ENCODE results near the gene CNN1. TPM values are rescaled to one million over a fixed set of nuclear protein-coding genes. Genes with fewer than 3 reads are reported as not detected.

CNN1 gene
- 0.20 to 0.46 TPM (median 0.35 TPM) in 5 replicates for total RNA-seq (2022; extraction: Qiagen RNA extraction)

DNA sequence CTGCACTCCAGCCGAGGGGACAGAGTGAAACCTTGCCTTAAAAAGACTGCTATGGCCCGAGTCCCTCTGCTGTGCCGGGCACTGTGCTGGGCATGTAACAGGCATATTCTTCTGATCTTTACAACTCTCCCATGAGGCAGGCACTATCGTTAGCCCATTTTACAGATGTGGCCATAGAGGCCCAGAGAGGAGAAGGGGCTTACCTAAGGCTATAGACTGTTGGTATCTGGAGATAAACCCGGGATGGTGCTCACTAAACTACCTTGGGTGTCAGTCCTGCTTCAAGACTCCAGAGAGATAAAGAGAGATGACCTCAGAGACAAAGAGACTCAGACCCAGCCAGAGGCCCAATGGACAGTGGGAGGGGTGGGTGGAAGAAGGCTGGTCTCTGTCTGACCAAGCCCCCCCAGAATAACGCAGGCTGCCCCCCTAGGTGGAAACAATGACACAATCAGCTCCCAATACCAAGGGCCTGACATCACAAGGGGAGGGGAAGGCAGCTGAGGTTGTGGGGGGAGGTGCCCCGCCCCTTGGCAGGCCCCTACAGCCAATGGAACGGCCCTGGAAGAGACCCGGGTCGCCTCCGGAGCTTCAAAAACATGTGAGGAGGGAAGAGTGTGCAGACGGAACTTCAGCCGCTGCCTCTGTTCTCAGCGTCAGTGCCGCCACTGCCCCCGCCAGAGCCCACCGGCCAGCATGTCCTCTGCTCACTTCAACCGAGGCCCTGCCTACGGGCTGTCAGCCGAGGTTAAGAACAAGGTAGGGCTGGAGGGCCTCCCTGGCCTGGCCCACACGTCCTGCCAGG is at the start of gene CNN1:
CNN1 (plus strand) TSS at position 620 of the 805 bp plus-strand sequence; CDS start at position 697, 77 bp downstream.

DNA sequence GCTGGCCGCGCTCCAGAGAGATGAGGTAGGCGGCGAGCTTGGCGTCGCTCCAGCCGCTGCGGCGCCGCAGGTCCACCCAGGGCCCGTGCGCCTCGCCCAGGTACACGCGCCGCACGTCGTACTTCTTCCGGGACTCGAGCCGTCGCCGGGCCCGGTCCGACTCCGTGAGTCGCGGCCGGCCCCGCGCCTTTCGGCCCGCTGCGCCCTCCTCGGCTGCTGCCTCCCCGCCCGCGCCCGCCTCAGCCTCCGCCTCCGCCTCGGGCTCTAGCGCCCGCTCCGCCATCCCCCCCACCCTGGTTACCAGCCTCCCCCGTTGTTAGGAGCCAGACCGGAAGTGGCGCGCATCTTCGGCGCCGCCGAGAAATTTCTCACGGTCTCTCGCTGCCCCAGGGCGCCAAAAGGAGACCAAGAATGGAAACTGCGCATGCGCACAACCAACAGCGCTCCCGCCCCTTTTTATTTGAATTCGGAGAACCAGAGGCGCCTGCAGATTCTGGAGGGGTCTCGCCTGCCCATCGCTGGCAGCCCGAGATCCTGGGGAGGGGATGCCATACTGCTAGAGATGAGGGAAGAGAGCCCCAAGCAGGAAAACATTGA is 33.0 kb upstream of the CNN1 start, which contains the start of gene ZNF653:
ZNF653 (minus strand) TSS at position 336 of the 597 bp plus-strand sequence; CDS start at position 283, 53 bp downstream.

DNA sequence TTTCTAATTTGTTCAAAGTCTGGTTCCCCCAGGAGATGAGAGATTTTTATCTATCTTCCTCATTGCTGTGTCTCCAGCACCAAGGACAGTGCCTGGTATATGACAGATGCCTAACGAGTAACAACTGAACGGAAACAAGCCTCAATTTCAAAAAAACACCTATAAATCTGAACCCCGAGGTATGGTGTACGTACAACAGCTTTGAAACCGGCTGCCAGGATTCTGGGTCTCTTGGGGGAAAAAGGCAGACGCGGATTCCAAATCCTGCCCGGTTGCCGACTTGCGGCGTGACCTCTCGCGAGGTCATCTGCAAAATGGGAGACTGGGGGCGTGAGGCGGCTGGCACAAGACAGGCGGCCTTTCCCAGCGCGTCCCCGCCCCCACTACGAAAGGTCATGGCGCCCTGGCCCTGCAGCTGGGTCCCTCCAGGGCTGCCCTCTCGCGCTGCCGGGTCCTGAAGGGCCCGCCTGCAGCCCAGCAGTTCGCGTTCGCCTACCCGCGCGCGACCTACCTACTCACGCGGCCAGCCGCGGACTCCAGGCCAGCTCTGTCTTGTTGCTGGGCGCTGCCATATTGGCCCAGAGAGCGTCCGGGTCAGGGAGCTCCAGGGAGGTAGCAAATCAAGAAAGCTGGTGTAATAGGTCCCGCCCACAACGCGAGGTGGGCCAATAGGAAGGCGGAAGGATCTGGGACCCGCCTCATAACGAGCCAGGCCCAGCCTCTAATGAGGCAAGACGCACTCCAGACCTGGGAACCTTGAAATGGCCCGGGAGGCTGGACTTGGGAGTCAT is 9.9 kb upstream of the CNN1 start, which contains the start of gene ECSIT:
ECSIT (minus strand) TSS at position 584 of the 791 bp plus-strand sequence. CDS start 9,964 bp downstream, outside the sequence.

DNA sequence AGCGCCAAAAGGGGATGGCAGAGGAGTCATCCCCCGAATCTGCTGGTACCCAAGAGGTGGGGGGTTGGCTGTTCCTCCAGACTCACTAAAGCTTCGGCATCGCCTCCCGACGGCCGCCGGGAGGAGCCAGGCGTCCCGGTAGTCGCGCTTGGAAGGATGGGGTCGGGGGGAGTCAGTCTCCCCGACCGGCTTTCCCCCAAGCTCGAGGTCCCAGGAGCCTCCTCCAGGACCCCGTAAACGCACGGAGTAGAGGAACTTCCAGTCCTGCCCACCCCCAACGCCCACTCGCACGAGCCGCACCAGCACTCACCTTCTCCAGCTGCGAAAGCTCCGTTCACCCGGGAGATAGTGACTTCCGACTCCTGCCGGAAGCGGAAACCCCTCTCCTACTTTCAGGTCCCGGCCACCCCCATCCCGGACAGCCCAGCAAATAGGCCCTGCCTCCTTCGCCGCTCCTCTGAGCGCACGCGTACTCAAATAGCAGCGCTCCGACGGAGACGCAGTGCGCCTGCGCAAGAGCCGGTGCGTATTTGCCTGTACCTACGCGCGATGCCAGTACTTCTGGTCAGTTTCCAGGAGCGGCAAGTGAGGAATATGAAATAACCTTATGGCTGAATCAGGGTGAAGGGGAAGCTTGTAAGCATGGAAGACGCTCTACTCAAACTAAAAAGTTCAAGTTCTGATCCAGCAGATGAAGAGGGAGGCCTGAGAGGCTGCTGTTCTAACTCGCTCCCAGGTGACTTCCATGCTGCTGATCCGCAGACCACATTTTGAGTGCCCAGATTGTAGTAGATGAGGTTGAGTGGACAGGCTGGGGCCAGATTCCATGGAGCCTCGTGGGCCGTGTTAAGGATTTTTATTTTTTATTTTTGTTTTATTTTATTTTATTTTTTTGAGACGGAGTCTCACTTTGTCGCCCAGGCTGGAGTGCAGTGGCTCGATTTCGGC is 20.5 kb downstream of the CNN1 start, which contains the start of gene ELOF1:
ELOF1 (minus strand) TSS at position 350 of the 948 bp plus-strand sequence. CDS start 4,883 bp downstream, outside the sequence.

DNA sequence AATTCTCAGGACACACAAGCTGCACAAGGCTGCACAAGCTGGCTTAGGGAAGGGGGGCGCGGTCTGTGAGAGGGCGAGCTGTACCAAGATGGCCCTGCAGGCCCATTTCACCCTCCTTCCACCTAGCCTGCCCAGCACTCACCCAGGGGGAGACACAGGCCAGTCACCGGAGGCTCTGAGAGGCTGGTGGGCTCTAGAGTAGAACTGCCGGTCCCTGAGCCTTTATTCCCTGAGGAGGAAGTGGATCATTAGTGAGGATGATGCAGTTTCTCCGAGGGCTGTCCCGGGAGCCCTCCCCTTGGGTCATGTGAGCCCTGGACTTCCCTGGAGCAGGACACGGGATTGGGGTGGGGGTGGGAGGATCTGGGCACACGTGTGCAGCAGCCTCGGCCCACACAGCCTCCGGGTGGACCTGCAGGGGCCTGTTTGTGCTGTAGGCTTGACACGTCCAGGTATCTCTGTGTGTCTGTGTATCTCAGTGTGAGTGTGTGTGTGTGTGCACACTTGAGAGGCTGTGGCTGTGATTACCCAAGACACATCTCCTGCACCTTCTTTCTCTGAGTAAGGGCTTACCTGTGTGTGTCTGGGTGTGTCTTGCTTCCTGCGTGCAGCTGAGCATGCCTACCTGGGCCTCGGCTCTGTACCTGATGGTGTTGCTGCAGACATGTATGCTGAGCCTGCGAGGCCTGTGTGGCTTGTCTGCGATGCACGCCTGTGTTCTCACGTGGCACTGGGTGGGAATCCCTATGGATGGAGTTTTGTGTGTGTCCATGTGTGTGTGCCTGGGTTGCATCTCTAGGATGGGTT is 39.0 kb downstream of the CNN1 start, which contains the start of gene ACP5:
ACP5 (minus strand) TSS at position 195 of the 807 bp plus-strand sequence. CDS start 328 bp downstream, outside the sequence.

DNA sequence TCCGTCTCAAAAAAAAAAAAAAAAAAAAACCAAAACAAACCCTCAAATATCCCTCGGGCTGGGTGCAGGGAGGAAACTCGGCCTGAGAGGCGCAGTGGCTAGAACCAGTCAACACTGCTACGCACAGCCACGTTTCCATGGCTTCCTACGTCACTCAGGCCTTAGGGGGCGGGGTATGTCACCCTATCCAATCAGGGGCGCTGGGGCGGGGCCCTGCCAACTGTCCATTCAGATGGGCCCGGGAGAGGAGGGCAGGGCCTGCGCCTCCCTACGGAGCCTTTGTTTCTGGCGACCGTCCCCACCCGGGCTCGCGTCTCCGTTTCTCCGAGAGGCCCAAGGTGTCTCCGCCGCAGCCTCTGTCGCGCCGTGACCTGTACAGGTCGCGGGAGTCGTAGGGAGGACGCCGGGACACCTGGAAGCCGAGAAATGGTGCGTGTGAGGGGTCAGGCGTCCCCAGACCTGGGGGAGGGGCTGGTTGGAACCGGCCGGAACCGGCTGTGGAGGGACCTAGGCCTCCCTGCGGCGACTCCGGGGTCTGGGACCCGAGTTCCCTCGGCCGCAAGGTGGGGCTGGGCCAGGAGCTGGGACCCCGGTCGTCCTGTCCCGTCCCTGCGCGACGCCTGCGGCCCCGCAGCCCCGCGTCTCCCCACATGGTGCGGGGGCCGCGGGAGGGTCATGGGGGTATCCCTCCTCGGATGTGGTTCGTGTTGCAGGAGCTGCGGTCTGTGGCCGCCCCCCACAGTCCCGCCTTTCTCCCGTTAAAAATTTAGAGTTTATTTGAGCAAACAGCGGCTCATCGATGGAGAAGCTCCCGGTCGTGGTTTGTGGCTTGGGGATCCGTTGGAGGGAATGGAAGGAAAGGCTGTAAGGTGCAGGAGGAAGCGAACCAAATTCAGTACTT is 58.8 kb downstream of the CNN1 start, which contains the start of gene ZNF627:
ZNF627 (plus strand) TSS at position 282 of the 901 bp plus-strand sequence; CDS start at position 427, 145 bp downstream.

Other genes with a start within 250 kb of the CNN1 start
- gene TSPAN16, start 242.7 kb upstream of the CNN1 start, total RNA-seq (2022; extraction: Qiagen RNA extraction): not detected in 5 replicates
- gene RAB3D, start 199.2 kb upstream of the CNN1 start, total RNA-seq (2022; extraction: Qiagen RNA extraction): 2.8 to 6.0 TPM (median 3.8 TPM) in 5 replicates
- 88.3 to 128 TPM (median 107 TPM) in 5 replicates for gene TMEM205, start 192.6 kb upstream of the CNN1 start, total RNA-seq (2022; extraction: Qiagen RNA extraction)
- 3.6 to 4.9 TPM (median 4.6 TPM) in 5 replicates for gene CCDC159, start 192.3 kb upstream of the CNN1 start, total RNA-seq (2022; extraction: Qiagen RNA extraction)
- 7.5 to 9.7 TPM (median 8.9 TPM) in 5 replicates for gene PLPPR2, start 183.4 kb upstream of the CNN1 start, total RNA-seq (2022; extraction: Qiagen RNA extraction)
- 1.3 to 2.4 TPM (median 1.8 TPM) in 5 replicates for gene SWSAP1, start 164.2 kb upstream of the CNN1 start, total RNA-seq (2022; extraction: Qiagen RNA extraction)
- 3.0 to 4.9 TPM (median 4.0 TPM) in 5 replicates for gene EPOR, start 154.5 kb upstream of the CNN1 start, total RNA-seq (2022; extraction: Qiagen RNA extraction)
- 0.92 to 1.8 TPM (median 1.3 TPM) in 5 replicates for gene RGL3, start 119.5 kb upstream of the CNN1 start, total RNA-seq (2022; extraction: Qiagen RNA extraction)
- 0.92 to 2.2 TPM (median 1.0 TPM) in 5 replicates for gene ODAD3, start 103.7 kb upstream of the CNN1 start, total RNA-seq (2022; extraction: Qiagen RNA extraction)
- gene PRKCSH, start 103.2 kb upstream of the CNN1 start, total RNA-seq (2022; extraction: Qiagen RNA extraction): 242 to 279 TPM (median 253 TPM) in 5 replicates
- gene ELAVL3, start 57.8 kb upstream of the CNN1 start, total RNA-seq (2022; extraction: Qiagen RNA extraction): 0.07 to 0.38 TPM (median 0.22 TPM) in 5 replicates
- 2.4 to 4.7 TPM (median 3.6 TPM) in 5 replicates for gene ZNF653, start 33.0 kb upstream of the CNN1 start, total RNA-seq (2022; extraction: Qiagen RNA extraction)
- gene ECSIT, start 9.7 kb upstream of the CNN1 start, total RNA-seq (2022; extraction: Qiagen RNA extraction): 27.8 to 31.4 TPM (median 29.9 TPM) in 5 replicates
- 85.6 to 112 TPM (median 95.1 TPM) in 5 replicates for gene ELOF1, start 20.4 kb downstream of the CNN1 start, total RNA-seq (2022; extraction: Qiagen RNA extraction)
- gene ACP5, start 38.8 kb downstream of the CNN1 start, total RNA-seq (2022; extraction: Qiagen RNA extraction): 0.15 to 0.33 TPM (median 0.26 TPM) in 4 of 5 replicates, not detected in the other
- gene ZNF627, start 58.6 kb downstream of the CNN1 start, total RNA-seq (2022; extraction: Qiagen RNA extraction): 2.7 to 5.3 TPM (median 3.5 TPM) in 5 replicates
- gene ZNF823, start 200.1 kb downstream of the CNN1 start, total RNA-seq (2022; extraction: Qiagen RNA extraction): 1.6 to 3.4 TPM (median 2.5 TPM) in 5 replicates
- 0.02 TPM in 1 of 5 replicates, not detected in the others for gene ZNF441, start 228.1 kb downstream of the CNN1 start, total RNA-seq (2022; extraction: Qiagen RNA extraction)